GM12892 (cell line): Measurements from ENCODE around the gene LMX1A.

Experiments used
- DNase-seq: peaks from one replicate; pipeline ENCODE4 v3.0.0; 2011; ENCODE audit not compliant: insufficient read length
- FAIRE-seq: peaks from 2 replicates; lab custom pipeline; 2011; peaks lifted over from hg19 to GRCh38; lab: Jason Lieb, UNC
- POLR2A ChIP-seq: IDR thresholded peaks from 2 replicates; pipeline ENCODE4 v1.6.1; 2011; ENCODE audit warnings: low read depth, low read length, control low read depth
- POLR2AphosphoS5 ChIP-seq: IDR thresholded peaks from 2 replicates; pipeline ENCODE4 v1.6.1; 2011; ENCODE audit warnings: low read depth, low read length, control low read depth
- TAF1 ChIP-seq: IDR thresholded peaks from 2 replicates; pipeline ENCODE4 v1.6.1; 2011; ENCODE audit warnings: low read depth, mild to moderate bottlenecking, control low read depth, low read length, borderline replicate concordance

Gene LMX1A

DNA sequence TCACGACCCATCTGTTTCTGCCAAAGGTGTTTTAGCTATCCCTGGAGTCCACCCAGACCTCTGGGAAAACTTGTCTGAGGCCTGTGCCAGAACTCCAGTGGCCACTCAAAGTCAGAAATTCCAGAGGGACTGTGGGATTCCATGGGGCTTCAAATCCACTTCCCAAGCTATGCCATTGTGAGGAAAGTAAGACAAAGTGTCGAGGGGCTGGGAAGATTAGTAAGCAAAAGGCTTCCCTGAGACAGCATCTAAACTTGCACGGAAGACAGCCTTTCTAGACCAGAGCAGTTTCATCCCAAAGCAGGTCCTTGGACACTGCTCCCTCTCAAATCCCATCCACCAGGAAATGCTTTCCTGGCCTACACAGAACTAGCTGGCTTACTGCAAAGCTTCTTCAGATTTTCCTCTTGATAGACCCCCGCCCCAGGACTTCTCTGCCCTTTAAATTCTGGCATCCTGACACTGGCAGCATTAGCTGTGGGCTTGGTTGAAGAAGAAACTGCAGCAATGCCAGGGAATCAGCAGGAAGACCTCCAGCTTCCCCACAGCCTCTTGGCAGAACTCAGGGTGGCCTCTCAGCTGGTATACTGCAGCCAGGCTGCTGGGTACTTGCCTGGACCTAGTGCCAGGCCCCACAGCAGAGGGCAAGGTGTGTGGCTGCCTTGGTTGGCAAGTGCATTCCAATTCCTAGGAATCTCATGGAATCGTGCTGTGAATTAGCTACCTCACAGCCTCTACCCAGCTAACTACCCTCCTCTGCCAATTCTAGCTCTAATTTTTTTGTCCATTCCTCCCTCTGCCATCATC lies 27.3 kb upstream of the LMX1A start:
- FAIRE-seq (no peak), DNase-seq (no peak)
- no peak for TF ChIP-seq TAF1
- no peak for TF ChIP-seq POLR2AphosphoS5

DNA sequence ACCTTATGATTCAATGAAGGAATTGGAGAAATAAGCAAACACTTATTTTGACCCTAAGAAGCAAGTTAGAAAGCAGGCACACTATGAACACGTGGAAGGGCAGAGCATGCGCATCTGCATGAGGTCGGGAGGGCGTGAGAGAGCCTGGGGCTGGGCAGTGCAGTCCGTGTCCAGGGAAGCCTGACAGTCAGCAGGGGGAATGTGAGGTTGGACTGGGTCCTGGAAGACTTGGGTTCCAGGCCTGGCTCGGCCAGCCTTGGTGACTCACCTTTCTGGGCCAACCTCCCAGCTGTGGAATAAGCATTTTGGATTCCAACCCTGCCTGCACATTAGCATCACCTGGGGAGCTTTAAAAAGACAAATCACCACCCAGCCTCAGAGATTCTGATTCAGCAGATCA lies 26.6 kb upstream of the LMX1A start:
- DNase-seq (no peak), FAIRE-seq (no peak)
- TF ChIP-seq POLR2AphosphoS5, result no peak
- no peak for TF ChIP-seq TAF1
- no peak for TF ChIP-seq POLR2A

DNA sequence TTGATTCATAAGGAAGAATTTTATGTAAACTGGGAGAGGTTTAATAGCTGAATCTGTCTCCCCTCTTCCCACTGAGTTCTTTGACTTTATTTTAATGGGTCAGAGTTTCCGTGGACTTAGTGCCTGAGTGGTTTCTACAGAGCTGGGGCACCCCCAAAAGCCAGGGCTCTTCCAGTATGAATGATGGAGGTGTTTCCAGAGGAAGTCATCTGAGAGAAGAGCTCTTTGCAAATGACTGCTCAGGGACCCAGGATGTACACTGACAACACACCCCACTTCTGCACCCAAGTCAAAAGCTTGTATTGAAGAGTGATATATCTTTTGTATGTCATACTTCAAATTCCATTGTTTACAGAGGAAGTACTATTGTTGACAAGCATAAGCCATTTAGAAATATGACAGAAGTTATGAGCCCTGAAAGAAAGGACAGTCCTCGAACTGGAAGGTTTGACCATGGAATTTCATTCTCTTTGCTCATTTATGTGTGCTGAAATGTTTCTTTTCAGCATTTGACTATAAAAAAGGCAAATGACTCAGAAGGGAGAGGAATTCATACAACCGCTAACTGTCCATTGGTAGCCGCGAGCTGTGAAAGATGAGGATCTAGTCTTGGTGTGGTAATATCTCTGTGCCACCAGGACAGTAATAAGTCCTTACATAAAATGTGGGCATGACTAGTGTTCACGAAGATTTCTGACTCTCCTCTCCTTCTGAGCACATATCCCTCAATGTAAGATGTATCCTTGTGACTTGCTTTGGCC lies 25.4 kb upstream of the LMX1A start:
- no peak for FAIRE-seq
- TF ChIP-seq POLR2AphosphoS5, result no peak
- TF ChIP-seq POLR2A, result no peak
- TF ChIP-seq TAF1, result no peak

GRCh38 chr1:165376811-165377311 lies 20.3 kb upstream of the LMX1A start:
- FAIRE-seq (no peak), DNase-seq (no peak)
- TF ChIP-seq POLR2A (no peak), TAF1 (no peak), POLR2AphosphoS5 (no peak)

More for the DNA sequence above, 25.4 kb upstream of the LMX1A start:
- no peak for DNase-seq

- TF ChIP-seq TAF1 (no peak), POLR2AphosphoS5 (no peak), POLR2A (no peak)
- FAIRE-seq, result peak; percentile 17
- DNase-seq, result no peak
Measured at GRCh38 chr1:165376041-165376810, 19.7 kb upstream of the LMX1A start.

DNA sequence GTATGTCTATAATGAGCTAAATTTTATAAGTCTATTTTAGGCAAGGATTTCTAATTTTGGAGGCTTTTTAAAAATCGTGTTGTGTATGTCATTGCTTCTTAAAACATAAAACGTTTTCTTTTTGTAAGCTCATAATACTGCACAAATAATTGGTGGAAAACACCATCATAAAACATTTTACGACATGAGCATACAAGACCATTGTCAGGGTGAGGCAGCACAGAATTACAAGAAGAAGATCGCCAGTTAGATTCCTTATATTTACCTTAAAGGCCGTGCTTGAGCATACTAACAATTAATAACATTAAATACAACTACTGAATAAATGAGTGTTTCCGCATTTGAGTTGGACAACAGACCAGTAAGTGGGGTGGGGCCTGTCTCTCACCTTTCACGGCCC lies 19.1 kb upstream of the LMX1A start:
- no peak for FAIRE-seq
- DNase-seq, result no peak
- TF ChIP-seq POLR2A (no peak), TAF1 (no peak), POLR2AphosphoS5 (no peak)

GRCh38 chr1:165371588-165372225 lies 15.2 kb upstream of the LMX1A start:
- FAIRE-seq (no peak), DNase-seq (no peak)
- TF ChIP-seq POLR2AphosphoS5, result no peak
- no peak for TF ChIP-seq TAF1
- no peak for TF ChIP-seq POLR2A

DNA sequence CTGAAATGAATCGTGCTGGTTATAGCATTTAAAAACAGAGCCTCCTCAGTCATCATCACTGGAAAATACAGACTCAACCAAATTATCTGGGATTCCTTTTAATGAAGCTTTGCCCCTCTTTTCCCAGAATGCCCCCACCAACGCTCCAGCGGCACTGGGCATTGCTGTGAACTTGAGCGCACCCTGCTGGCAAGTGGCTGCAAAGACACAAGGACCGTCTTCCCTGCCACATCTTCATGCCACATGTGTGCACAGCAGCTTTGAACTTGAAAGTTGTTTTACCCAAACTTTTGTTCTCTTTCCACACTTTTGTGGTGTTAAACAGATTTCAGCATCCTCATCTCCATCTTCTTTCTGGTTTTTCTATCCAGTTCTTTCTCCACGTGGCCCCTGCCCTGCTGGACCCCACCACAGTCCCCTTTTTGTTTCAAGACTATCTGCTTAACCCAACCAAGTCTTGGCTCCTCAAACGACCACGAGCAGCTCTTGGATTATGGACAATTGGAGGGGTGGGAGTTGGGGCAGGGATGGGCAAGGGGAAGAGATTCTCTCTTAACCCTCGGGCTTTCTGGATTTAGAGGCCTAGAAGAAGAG lies 12.8 kb upstream of the LMX1A start:
- no peak for TF ChIP-seq POLR2AphosphoS5
- TF ChIP-seq TAF1, result no peak
- no peak for TF ChIP-seq POLR2A
- peak; percentile 29 for DNase-seq
- FAIRE-seq, result peak; percentile 81

DNA sequence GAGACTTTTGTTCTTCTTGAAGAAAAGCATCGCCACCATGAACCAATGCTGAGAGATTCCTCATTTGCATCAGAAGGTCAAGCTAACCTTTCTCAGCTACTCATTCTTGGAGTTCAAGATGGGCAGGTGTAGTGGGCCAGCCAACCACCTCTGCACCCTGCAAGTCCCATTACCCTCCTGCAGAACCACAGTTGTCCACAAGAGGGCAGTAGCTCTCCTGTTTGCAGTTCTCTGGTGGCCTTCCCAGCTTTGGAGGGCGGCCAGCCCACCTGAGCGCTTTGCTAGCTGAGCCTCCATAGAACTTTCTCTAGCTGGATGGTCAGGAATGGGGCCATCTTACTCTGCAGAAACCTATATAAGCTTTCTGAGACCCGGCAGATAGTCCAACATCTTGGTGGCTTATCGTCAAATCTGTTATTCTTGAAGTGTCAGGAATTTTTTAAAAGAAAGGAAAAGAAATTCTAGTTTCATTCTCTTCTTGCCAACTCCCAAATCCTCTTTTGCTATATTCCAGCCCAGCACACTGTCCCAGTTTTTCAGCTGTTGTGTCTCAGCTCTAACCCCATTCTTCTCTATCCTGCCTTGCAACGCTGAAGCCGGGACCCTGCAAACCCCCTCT lies 11.0 kb upstream of the LMX1A start:
- DNase-seq, result peak; percentile 51
- FAIRE-seq, result peak; percentile 81

DNA sequence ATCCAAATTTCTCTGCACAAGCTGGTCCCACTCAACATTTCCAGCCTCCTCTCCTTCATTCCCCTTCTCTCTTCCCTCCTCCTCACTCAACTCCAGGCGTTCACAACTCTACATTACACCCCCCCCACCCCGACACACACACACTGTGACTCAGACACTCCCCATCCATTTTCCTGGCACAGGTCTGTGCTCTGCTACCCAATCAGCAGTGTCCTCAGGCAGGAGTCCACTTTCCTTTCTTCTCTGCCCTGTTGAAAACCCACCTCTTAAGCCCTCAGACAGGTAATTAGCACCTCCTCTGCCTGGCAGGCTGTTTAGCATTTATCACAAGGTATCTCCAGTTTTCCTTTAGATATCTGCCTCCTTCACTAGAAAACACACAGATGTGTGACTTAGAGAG lies 8.8 kb upstream of the LMX1A start:
- DNase-seq, result no peak
- no peak for FAIRE-seq
- TF ChIP-seq POLR2A (no peak), TAF1 (no peak), POLR2AphosphoS5 (no peak)

More for the DNA sequence above, 11.0 kb upstream of the LMX1A start:
- TF ChIP-seq POLR2A (no peak), TAF1 (no peak), POLR2AphosphoS5 (no peak)
